Activated CD8-positive, alpha-beta memory T cell treated with anti-CD3 and anti-CD28 coated beads for 36 hours (primary cell): ENCODE results near the gene C20orf204. TPM values are rescaled to one million over a fixed set of nuclear protein-coding genes. Genes with fewer than 3 reads are reported as not detected.

Experiments used
- CTCF ChIA-PET: fragments of 350-600 bp; sonication (Branson Sonifier 250); formaldehyde crosslinking; loops from one replicate; lab custom pipeline; 2021; ENCODE audit warnings: antibody characterized with exemption; lab: Charles Lee
- POLR2A ChIA-PET: fragments of 350-600 bp; sonication (Branson Sonifier 250); formaldehyde crosslinking; loops from one replicate; lab custom pipeline; 2021; ENCODE audit warnings: antibody characterized with exemption; lab: Charles Lee
- total RNA-seq, 2 experiments: library from RNA; stranded (reverse); gene quantifications; one replicate each; pipeline ENCODE4 v1.2.3, GENCODE V29; 2021

Gene C20orf204
- total RNA-seq, 2 experiments from 2014 or later: 2.1 to 2.6 TPM

DNA sequence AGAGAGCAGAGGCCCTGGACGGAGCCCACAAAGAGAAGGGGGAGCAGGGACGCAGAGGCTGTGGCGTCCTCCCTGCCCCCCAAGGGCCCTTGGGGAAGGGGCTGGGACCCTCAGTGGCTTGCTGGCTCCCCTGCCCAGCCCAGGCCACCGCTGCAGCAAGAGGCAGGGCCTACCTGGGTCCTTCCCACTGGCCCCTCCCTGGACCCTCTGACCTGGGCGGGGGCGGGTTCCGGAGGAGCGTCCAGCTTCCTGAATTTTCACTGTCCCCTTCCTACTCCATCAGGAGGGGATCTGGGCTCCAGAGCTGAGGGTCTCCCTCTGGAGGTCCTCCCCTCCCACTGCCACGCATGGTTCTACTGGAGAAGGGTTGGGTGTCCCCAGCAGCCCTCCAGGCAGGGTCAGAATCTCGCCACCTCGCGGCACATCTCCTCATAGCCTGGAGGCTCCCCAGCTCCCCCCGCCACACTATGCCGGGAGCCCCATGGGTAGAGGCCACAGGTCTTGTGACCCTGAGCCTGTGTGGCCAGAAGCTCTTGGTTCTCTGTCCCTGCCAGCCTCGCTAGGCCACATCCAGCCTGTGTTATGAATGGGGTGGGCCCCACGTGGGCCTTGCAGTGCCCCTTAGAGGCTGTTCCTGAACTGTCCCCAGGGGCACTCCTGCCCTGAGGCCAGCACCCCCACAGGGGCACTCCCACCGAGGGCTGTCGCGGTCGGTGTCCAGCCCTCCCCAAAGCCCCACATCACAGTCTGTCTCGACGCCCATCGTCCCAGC, 14.5 kb downstream of the C20orf204 start:
- CTCF ChIA-PET: interaction anchor here (0.6 to 4.1 kb wide), 5 partner anchors 9 to 512 kb away, joined by 3 to 17 read pairs (median 3); no protein-coding TSS in a partner anchor
- POLR2A ChIA-PET: no interaction called here

DNA sequence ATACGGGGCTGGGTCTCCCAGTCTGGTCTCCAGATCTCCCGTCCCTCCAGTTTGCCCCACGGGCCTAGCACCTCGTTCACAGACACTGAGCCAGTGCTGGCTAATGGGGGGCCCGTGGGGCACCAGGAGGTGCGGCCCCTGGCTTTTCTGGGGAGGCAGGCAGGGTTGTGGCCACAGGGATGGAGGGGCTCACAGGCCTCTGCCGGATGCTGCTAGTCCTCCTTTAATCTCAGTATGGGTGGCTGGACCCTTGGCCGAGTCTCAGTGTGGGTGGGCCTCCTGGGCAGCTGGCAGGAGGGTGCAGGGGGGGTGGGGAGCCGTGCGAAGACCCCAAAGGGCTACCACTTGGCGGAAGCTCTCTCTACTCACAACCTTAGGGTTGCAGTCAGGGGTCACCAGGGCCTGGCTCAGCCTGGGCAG, 15.1 kb downstream of the C20orf204 start:
- POLR2A ChIA-PET: no interaction called here
- CTCF ChIA-PET: interaction anchor here (1.5 to 4.1 kb wide), 3 partner anchors 9 to 12 kb away, joined by 5 to 17 read pairs (median 7); no protein-coding TSS in a partner anchor

DNA sequence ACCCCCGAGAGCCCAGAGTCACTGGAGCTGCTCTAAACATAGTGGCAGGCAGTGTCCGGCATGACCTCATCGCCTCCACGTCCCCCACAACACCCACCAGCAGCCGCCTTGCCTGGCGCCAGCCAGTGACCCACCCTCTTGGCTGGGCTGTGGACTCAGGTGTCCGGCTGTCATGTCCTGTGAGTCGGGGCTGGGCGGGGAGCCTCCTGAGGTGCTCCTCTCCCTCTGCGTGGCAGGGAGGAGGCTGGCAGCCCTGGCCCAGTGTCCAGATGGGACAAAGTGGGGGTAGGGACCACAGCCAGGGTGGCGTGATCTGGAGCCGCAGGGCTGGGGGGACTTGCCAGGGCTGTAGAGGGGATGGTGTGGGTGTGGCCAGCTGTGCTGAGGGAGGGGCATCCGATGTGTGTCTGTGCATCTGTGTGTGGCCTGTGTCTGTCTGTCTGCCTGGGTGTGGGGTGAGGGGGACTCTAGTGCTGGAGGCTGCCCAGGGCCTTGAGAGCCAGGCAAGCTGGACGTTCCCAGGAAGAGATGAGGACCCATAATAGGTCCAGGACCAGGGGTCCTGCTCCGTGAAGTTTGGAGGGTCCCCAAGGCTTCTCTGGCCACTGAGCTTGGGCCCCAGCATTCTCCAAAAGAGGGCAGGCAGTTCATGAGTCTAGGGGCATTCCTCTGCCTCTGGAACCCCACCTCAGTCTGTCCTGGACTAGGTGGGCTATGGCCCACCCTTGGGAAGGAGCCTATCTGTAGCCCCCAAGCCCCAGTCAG, 15.8 kb downstream of the C20orf204 start:
- CTCF ChIA-PET: interaction anchor here (1.5 to 4.1 kb wide), 3 partner anchors 8 to 13 kb away, joined by 5 to 17 read pairs (median 7); no protein-coding TSS in a partner anchor
- POLR2A ChIA-PET: no interaction called here

DNA sequence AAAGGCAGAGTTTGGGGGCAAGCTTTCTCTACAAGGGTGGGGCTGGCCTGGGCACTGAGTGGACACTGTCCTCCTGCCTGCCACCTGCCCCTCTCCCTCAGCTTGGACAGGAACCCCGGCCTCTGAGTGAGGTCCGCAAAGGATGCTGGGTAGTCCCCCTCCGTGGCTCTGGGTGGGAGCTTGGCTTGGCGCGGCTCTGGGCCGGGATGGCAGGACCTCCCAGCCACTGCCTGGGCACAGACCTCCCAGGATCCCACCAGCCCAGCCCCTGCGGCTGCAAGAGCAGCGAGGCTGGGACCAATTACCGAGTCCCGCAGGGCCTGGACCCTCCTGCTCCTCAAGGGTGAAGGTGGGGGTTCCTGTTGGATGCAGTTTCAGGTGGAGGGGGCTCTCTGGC, 16.3 kb downstream of the C20orf204 start:
- ChIA-PET POLR2A (no interaction called here), CTCF (interaction anchor here (0.6 to 4.1 kb wide), 3 partner anchors 9 to 70 kb away, joined by 3 to 17 read pairs (median 7); no protein-coding TSS in a partner anchor)

DNA sequence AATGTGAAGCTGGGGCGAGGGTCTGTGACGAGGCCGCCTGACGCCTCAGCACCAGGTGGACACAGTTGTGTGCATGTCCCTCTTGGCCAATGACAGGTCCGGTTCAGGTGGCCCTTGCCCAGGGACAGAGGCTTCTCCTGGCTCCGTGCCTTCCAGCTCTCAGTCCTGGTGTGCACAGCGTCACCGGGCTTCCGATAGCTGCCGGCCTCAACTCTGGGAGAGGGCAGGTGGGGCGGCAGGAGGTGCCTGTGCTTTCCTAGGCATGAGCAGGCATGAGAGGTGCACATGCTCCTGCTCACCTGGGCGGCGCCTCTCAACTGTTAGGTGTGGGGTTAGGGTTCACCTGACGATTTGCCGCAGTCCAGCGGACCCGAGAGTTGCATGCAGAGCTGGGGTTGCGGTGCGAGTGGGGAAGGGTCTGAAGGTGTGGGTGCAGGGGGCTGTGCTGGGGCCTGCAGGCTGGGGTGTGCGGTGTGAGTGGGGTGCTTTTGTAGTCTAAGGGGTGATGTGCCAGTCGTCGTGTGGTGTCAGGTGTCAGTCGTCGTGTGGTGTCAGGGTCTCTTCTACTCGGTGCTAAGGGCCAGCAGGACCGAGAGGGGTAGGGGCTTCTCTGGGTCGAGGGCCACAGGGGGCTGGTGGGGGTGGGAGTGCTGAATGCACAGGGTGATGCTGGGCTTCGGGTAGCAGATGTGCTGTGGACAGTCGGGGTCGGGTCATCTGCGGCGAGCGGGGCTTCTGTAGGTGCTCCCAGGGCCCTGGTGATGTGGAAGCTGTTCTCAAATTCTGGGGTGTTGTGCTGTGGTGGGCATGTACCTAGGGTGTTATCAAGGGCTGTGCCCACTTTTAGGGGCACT, 17.2 kb downstream of the C20orf204 start:
- ChIA-PET CTCF (interaction anchor here (0.6 to 4.1 kb wide), 4 partner anchors 9 to 69 kb away, joined by 3 to 17 read pairs (median 6); no protein-coding TSS in a partner anchor), POLR2A (no interaction called here)

DNA sequence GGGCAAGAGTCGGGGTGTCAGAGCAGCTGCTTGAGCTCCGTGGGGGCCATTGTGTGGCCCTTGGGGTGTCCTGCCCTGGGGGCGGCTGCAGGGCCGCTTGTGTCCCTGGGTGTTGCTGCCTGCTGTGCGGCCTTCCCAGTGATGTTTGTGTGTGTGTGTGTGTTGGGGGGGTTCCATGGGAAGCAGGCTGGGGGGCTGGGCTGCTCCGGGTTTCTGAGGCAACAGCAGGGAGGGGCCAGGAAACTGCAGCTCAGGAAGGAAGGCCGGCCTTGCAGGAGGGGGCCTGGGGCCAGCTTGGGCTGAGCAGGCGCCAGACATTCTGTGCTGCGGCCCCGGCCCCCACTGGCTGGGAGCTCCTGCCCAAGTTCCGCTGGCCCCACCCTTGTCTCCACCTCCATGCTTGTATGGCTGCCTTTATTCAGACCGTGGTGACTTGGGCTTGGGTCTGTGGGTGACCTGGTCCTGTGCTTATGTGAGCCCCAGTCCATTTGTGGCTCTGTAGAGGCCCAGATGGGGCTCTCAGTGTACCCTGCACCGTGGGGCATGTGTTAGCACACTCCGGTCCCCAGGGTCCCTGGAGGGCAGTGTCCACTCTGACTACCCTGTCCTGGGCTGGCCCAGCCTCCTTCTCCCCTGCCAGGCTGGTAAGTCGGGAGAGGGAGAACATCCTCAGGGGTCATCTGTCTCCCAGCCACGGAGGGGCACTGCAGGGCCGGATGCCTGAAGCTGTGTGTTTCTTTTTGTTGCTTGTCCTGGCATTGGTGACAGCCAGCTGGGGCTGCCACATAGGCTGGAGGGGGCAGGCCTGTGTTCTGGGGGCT, 18.1 kb downstream of the C20orf204 start:
- POLR2A ChIA-PET: no interaction called here
- CTCF ChIA-PET: interaction anchor here (0.6 to 4.1 kb wide), 5 partner anchors 13 to 35 kb away, joined by 3 to 17 read pairs (median 3); no protein-coding TSS in a partner anchor

DNA sequence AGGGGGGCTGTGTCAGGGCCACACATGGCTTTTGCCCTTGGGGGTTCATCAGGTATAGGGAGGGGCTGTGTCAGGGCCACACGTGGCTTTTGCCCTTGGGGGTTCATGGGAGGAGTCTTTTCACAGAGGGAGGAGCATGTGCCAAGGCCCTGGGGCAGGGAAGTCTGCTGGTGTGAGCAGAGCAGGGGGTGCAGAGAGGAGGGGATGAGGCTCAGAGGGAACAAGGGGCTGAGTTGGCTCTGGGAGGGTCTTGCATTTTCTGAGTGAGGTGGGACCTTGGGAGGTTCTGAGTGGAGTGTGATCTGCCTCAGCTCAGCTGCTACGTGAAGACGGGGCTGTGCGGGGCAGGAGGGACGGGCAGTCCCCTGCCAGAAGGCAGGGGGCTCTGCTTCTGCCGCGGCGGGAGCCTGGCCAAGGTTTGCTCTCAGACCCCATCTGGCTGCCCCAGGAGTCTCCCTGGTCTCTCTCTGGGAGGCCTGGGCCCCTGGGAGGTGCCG, 19.5 kb downstream of the C20orf204 start:
- POLR2A ChIA-PET: no interaction called here
- CTCF ChIA-PET: interaction anchor here (1.1 kb wide), 1 partner anchor 17 kb away, joined by 3 read pairs; no protein-coding TSS in a partner anchor

DNA sequence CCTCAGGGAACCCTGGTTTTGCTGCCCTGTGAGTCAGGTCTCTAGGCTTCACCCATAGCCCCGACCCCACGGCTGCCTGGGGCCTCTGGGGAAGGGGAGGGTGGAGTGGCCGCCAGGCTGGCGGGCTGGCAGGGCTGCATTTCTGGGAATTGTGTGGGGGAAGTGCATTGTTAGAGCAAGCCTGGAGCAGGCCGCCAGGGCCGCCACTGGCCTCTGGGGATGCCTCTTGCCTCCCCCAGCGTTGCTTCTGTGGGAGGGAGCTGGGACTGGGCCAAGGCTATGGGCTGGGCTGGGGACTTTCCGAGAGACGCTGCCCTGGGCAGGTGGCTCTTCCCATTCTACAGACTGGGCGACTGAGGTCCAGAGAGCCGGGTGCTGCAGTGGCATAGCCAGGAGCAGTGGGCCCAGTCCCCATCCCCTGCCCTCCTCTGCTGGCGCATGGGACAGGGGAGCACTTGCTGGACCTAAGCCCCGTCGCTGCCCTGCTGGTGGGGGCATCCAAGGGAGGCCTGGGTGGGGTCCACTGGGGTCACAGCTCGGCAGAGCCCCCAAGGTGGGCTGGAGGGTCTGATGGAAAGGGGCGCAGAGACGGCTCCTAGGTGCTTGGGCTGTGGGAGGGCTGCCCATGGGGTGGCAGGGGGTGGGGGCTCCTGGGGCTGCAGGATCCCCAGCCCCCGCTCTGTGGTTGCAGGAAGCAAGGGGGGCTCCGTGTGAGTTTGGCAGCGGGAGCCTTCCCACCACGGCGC, 20.1 kb downstream of the C20orf204 start:
- CTCF ChIA-PET: no interaction called here
- POLR2A ChIA-PET: no interaction called here

DNA sequence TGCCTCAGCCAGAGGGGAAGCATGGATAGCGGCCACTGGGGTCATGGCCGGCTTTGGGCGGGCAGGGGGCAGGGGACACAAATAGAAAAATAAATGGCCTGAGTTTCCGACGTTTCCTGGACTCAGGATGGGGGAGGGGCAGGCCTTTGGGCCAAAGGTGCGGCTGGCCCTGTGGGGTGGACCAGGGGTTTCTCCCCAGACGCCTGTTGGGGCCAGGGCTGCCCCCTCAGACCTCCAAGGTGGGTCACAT, 20.6 kb downstream of the C20orf204 start:
- POLR2A ChIA-PET: no interaction called here
- CTCF ChIA-PET: interaction anchor here (6.7 kb wide), 1 partner anchor 17 kb away, joined by 67 read pairs; no protein-coding TSS in a partner anchor

DNA sequence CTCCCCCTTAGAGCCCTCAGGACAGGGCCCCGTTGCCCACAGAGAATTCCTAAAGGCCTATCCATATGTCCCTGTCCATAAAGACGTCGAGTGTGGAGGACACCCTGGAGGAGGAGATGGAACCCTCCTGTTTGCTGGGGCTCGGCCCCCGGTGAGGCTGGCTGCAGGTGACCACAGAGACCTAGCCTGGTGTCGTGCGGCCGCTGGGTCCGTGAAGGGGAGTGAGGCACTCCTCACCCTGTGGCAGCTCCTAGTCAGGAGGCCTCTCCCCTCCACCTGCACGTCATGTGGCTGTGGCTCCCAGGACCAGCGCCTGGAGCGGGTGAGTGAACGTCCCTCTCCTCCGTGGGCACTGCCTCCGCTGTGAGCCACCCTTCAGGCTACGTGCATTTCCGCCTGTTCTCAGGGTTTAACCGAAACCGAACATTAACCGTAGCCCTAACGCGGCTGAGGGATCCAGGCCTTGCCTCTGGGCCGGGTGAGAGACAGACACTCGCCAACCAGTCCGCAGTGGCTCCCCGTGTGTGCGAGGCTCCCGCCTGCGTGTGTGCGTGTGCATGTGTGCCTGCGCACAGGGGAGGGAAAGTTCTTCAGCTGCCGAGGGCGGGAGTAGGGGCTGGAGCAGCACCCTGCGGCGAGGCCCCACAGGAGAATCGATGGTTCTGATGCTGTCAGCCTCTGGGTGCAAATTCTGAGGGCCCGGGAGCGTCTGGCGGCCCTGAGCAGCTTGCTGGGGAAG, 21.1 kb downstream of the C20orf204 start:
- CTCF ChIA-PET: interaction anchor here (0.6 to 6.7 kb wide), 11 partner anchors 14 to 168 kb away, joined by 3 to 67 read pairs (median 3); partner anchors contain the start of genes PRPF6, SAMD10 and UCKL1
- POLR2A ChIA-PET: no interaction called here

DNA sequence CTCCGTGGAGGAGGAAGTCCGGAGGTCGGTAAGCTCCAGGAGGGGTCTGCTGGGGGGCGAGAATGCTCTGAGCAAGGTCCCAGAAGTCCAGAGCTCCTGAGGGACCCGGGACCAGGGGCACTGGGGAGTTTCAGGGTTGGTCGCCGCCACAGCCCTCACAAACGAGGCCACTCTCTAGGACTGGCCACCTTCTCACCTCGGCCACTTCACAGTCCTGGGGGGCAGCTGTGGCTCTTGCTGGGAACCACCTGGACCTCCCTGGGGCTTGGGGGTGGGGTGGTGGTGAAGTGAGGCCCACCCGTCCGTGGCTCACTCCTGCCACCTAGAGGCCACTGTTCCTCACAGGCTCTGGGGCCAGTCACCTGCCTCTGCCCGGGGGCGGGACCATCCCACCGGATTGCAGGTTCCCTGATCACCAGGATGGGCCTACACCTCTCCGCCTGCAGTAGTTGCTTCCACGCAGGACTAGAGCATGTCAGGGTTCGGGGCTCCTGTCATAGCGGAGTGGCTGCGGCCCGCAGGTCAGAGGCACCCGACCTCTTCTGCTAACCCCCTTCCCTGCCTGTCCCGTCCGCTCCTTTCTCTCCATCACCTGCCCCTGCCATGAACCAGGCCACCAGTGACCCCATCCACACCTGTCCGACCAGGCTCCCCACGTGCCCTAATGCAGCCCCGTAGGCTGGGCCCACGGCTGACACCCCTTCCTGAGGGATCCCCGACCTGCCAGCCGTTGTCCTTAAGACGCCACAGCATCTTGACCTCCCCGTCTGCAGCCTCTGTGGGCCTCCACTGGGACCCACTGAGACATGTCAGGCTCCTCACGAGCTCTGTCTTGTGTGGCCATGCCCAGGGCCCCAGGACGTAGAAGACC, 21.9 kb downstream of the C20orf204 start:
- POLR2A ChIA-PET: no interaction called here
- CTCF ChIA-PET: interaction anchor here (0.6 to 6.7 kb wide), 11 partner anchors 14 to 167 kb away, joined by 3 to 67 read pairs (median 3); partner anchors contain the start of genes PRPF6, SAMD10 and UCKL1

DNA sequence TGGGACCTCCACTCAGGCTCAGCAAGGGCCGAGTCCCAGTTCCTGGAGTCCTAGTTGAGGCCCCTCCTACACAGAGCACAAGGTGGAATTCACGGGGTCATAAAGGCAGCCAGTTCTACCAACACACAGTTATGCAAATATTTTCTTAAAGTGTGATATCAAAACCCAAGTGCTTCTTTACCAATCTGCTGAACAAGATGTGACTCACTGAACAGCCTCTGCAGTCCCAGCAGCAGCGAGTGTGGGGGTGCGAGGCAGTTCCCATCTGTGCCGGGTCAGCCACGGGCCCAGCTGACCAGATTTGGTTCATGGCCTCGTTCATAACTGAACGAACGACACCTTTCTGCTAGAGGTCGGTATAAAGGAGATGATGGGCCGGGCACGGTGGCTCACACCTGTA, 22.6 kb downstream of the C20orf204 start:
- CTCF ChIA-PET: interaction anchor here (0.7 to 6.7 kb wide), 2 partner anchors 19 to 185 kb away, joined by 4 to 67 read pairs; no protein-coding TSS in a partner anchor
- POLR2A ChIA-PET: no interaction called here

DNA sequence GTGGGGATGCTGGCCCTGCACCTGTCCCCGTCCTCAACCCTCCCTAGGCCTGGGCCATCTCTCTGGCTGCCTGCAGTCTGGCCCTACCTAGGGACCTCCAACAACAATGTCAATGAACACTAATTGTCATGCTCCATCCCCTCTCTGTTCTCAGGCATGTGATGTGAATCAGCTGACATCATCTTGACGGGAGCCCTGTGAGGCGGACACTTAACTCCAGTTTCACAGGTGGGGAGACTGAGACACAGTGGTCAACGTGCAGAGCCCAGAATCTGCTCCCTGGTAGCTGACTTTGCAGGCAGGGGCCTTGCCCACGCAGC, 26.3 kb downstream of the C20orf204 start:
- ChIA-PET CTCF (interaction anchor here (1.6 to 6.7 kb wide), 3 partner anchors 10 to 37 kb away, joined by 3 to 67 read pairs (median 7); no protein-coding TSS in a partner anchor), POLR2A (interaction anchor here (1.1 to 1.5 kb wide), 2 partner anchors 106 to 541 kb away, joined by 4 read pairs; partner anchors contain the start of genes PPDPF and UCKL1)

DNA sequence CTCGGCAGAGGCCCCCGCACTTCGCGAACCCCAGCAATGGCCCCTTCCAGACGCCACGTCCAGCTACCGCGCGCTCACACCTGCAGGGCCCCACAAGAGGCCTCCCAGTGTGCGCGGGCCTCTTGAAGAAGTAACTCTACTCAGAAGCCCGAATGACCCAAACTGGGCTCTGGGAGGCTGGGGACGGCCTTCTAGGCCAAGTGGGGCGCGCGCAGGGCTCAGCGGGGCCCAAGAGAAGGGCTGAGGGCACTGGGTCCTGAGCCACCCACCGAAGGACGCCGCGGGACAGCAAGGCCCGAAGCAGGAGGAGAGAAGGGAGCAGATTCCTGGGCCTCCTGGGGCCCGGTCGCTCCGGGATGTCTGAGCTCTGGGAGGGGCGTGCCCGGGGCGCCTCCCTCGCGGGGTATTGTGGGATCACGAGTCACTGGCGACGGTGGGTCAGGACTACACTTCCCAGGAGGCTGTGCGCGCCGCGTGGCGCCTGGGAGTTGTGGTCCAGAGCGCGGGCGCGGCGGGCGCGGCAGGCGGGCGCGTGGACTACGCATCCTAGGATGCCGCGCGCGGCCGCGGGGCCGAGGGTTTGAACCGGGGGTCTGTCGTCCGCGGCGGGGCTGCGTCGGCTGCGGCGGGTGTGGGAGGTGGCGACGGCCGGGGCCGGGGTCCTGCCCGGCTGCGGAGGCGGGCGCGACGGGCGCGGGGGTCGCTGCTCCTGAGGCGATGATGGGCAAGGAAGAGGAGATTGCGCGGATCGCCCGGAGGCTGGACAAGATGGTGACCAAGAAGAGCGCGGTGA, 26.8 kb downstream of the C20orf204 start, which contains the start of gene TCEA2:
Gene TCEA2, plus strand, starts transcription at position 603 of the 793 bp plus-strand sequence. Its CDS starts 115 bp downstream, at position 718.
- POLR2A ChIA-PET: interaction anchor here (0.6 to 1.5 kb wide), 3 partner anchors 17 to 542 kb away, joined by 4 read pairs; partner anchors contain the start of genes OPRL1, PPDPF, RGS19 and UCKL1
- CTCF ChIA-PET: interaction anchor here (0.7 to 6.7 kb wide), 4 partner anchors 11 to 82 kb away, joined by 3 to 67 read pairs (median 5); partner anchors contain the start of gene PRPF6
